GM10266 (cell line): Measurements from ENCODE around the gene DCST2.

Experiments used
- DNase-seq: peaks from one replicate; pipeline ENCODE4 v3.0.0; 2012; ENCODE audit errors: extremely low spot score
- TF ChIP-seq, protein P1 (sequence below): IDR thresholded peaks from 2 replicates; pipeline ENCODE4 v1.5.1; 2012; ENCODE audit warnings: mild to moderate bottlenecking, low read depth; ENCODE audit not compliant: control insufficient read depth, insufficient read depth; ENCODE audit errors: missing control alignments

DCST2 gene

DNA sequence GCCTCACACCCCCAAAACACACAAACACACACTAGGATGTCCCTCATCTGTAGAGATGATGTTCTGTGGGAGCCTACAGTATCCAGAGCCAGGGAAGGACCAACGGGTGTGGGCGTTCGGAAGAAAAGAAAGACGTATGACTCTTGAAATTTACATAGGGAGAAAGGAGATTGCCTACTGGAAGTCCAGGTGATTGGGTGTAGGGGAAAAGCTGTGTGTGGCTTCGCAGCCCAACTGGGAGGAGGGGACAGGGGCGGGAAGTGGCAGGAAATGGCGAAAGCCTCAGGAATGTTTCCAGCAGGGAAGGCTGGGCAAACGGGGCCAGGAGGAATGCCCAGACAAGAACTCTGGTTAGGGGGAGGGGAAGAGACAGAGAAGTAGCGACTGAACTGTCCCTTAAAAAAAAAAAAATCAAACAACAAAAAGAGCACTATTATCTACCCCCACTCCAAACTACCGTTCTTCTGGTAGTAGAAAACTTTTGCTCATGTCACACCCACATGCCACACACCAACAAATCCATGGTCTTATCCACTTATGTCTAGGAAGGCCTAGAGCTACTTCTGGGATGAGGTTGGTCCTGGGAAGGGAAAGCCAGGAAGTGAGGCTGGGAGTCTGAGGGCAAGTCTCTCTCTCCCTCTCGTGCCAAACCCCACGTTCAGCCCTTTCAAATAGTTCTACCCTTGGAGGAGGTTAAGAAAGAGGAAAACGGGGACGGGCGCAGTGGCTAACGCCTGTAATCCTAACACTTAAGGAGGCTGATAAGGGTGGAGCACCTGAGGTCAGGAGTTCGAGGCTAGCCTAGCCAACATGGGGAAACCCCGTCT lies 60.9 kb downstream of the DCST2 start:
- TF ChIP-seq, protein P1, sequence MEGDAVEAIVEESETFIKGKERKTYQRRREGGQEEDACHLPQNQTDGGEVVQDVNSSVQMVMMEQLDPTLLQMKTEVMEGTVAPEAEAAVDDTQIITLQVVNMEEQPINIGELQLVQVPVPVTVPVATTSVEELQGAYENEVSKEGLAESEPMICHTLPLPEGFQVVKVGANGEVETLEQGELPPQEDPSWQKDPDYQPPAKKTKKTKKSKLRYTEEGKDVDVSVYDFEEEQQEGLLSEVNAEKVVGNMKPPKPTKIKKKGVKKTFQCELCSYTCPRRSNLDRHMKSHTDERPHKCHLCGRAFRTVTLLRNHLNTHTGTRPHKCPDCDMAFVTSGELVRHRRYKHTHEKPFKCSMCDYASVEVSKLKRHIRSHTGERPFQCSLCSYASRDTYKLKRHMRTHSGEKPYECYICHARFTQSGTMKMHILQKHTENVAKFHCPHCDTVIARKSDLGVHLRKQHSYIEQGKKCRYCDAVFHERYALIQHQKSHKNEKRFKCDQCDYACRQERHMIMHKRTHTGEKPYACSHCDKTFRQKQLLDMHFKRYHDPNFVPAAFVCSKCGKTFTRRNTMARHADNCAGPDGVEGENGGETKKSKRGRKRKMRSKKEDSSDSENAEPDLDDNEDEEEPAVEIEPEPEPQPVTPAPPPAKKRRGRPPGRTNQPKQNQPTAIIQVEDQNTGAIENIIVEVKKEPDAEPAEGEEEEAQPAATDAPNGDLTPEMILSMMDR: no peak
- no peak for DNase-seq

DNA sequence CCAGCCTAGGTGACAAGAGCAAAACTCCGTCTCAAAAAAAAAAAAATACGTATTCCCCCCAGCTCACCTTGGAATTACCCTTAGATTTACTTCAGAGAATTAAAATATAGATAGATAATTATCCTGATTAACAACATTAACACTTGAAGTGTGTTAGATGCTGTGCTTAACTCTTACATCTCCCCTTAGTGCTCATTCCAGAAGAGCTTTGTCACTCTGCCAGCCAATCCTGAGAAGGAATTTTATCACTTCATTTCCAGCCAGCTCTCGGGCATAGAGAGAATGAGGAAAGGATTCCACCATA lies 61.4 kb downstream of the DCST2 start:
- DNase-seq: no peak
- TF ChIP-seq, protein P1: no peak

DNA sequence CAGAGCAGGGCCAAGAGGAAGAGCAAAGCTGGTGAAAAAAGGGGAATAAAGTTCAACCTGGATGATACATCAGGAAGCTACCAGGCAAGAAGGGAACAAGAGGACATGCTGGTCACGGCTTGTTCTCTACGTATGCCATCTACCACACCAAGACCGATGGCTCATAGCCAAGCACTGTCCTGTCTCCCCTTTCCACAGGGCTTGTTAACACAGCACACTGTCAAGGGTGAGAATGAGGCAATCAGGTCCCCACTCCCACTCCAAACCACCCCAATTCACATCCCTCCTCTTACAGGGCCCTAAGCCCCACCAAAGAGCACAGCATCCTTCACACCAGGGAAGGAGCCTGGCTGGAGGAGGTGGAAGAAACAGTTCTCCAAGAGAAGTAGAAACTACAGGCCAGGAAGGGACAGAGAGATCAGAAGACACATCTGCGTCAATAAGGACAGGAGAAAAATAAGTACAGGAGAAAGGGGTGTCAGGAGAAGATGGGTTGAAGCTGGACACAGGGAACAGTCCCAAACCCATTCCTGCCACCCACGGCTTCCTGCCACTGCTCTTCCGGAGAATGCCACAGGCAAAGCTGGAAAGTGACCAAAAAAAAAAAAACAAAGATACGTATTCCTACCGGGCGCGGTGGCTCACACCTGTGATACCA lies 62.1 kb downstream of the DCST2 start:
- TF ChIP-seq, protein P1: no peak
- no peak for DNase-seq

DNA sequence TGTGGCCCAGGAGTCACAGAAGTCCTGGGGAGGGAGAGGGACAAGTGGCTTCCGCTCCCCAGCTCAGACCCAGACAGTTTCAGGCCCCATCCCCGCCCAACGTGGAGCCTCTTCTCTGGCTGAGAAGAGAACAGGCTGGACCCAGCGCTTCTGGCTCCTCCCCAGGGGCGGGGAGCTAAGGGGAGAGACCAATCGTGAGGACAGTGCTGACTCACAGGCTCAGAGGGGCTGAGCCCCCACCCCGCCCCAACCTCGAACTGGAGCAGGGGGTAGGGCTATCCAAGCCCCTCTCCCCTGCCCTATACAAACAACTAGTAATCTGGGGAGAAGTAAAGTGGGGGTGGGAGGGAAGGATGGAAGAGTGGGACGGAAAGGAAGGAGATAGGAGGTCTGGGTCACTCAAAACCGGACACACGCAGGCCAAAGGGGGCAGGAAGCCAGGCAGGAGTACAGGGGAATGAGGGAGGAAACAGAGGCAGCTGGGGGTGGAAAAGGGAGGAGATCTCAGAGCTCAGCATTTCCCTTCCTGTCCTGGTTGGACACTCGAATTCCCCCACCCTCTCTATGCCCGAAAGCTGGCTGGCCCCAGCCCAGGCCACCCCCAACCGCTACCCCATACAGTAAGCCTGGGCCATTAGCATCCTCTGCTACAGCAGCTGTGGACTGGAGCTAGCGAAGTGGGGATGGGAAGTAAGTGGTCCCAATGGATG lies 62.8 kb downstream of the DCST2 start, which contains the start of gene SHC1:
TSS of gene SHC1 (minus strand) at position 117 of the 710 bp plus-strand sequence. CDS start 221 bp downstream, outside the sequence.
- TF ChIP-seq, protein P1: no peak
- peak; percentile 80 for DNase-seq

DNA sequence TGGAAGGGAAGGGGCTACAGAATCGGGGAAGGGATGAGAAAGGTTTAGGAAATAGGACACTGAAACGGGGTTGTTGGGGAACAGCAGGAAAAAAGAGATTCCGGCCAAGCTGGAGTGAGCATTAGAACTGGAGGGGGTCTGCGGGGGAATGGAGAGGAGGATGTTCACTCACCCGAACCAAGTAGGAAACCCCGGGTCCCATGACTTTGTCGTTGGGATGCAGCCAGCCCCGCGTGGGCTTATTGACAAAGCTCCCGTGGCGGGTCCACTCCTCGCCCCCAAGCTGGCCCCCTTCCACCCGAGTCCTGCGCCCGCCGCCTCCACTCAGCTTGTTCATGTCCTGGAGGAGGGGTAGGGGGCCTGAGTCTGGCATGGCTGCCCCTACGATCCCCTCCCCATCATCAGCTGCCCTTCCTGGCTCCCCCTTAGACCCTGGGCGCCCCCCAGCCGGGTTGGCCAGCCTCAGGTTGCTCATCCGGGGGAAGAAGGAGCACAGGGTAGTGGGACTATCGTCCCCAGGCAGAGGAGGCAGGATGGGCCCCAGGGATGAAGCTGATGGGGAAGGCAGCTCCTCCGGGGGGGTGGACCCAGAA lies 63.6 kb downstream of the DCST2 start:
- TF ChIP-seq, protein P1: no peak
- DNase-seq: no peak

DNA sequence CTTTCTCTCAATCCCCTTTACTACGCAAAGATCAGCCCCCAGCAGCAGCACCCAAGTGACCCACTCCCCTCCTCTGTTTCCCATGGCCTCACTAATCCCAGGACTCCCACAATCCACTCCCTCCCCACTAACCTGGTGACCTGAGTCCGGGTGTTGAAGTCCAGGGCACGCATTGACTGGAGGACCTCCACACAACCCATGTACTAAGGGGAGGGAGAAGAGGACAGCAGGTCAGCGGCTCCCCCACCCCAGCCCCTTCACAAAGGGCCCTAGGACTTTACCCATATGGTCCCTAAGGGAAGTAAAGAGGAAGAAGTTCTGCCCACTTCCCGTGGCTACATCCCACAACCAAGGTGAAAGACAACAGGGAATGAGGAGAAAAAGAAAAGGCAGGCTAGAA lies 64.3 kb downstream of the DCST2 start:
- TF ChIP-seq, protein P1: no peak
- DNase-seq: no peak
